Panc1 (cell line): ENCODE data around the gene NECAB2. TPM values are rescaled to one million over a fixed set of nuclear protein-coding genes. Genes with fewer than 3 reads are reported as not detected.

Source experiments
- ATAC-seq: fragments of 200-7000 bp; cut with Tn5 transposase; 2 replicates; pipeline ENCODE4 v1.9.1; 2020; ENCODE audit warnings: mild to moderate bottlenecking, moderate library complexity
- BruUV-seq: library from RNA; stranded (reverse); fragments of 400-500 nt; replicated peaks from 2 replicates; lab custom pipeline; 2021; lab: Mats Ljungman, UMichigan
- CTCF ChIA-PET: fragments of 300-600 bp; sonication (Branson Sonifier 250); formaldehyde crosslinking; loops from one replicate; lab custom pipeline; 2022; ENCODE audit warnings: antibody characterized with exemption; lab: Charles Lee
- POLR2A ChIA-PET: fragments of 300-600 bp; sonication (Branson Sonifier 250); formaldehyde crosslinking; loops from one replicate; lab custom pipeline; 2022; ENCODE audit warnings: antibody characterized with exemption; lab: Charles Lee
- DNase-seq: peaks from one replicate; pipeline ENCODE4 v3.0.0-alpha.2; 2010; ENCODE audit warnings: low read depth, low spot score
- H3K27ac ChIP-seq: 2 replicates; pipeline ENCODE4 v1.5.1; 2011; ENCODE audit warnings: mild to moderate bottlenecking, low read length, inconsistent platforms
- H3K27me3 ChIP-seq: fragments of 200-500 bp; sonication (Bioruptor generic); 2 replicates; pipeline ENCODE4 v1.6.0; 2014; ENCODE audit warnings: low read length, inconsistent platforms; ENCODE audit not compliant: control insufficient read depth, insufficient read depth
- H3K36me3 ChIP-seq: fragments of 200-500 bp; sonication (Bioruptor generic); 2 replicates; pipeline ENCODE4 v1.5.1; 2014; ENCODE audit warnings: inconsistent platforms, mild to moderate bottlenecking, low read length, moderate library complexity; ENCODE audit not compliant: control insufficient read depth, insufficient read depth
- H3K4me1 ChIP-seq: 2 replicates; pipeline ENCODE4 v1.5.1; 2011; ENCODE audit warnings: inconsistent platforms, mild to moderate bottlenecking, low read length, moderate library complexity; ENCODE audit not compliant: control insufficient read depth, insufficient read depth
- H3K4me3 ChIP-seq, 2 experiments: 2 replicates each; pipeline ENCODE4 v1.5.1; 2011 to 2012; ENCODE audit warnings: low read depth in 2 of 2, low read length in 2 of 2, mild to moderate bottlenecking in 2 of 2, inconsistent platforms in 1 of 2, moderate library complexity in 1 of 2
- H3K9me3 ChIP-seq: fragments of 200-500 bp; sonication (Bioruptor generic); 2 replicates; pipeline ENCODE4 v1.5.1; 2014; ENCODE audit warnings: low read depth, mild to moderate bottlenecking, inconsistent platforms, low read length, moderate library complexity; ENCODE audit not compliant: control insufficient read depth, insufficient read depth
- POLR2AphosphoS5 ChIP-seq: IDR thresholded peaks from 2 replicates; pipeline ENCODE4 v1.6.1; 2012; ENCODE audit warnings: mild to moderate bottlenecking, low read depth, low read length, moderate library complexity
- SIN3A ChIP-seq: IDR thresholded peaks from 2 replicates; pipeline ENCODE4 v1.6.1; 2012; ENCODE audit warnings: low read depth, mild to moderate bottlenecking, low read length, moderate library complexity, borderline replicate concordance; ENCODE audit not compliant: insufficient read depth
- TCF7L2 ChIP-seq: IDR thresholded peaks from 2 replicates; pipeline ENCODE4 v1.6.1; 2011; ENCODE audit warnings: mild to moderate bottlenecking, low read depth, low read length, inconsistent platforms
- in situ Hi-C: cut with HindIII; loops from 2 replicates; pipeline ENCODE4 v1.10.0; 2016; ENCODE audit warnings: low sequenced_read_pairs, low pct_unique_long_range_greater_than_20kb
- intact Hi-C: fragments of 100-400 bp; cut with micrococcal nuclease; formaldehyde crosslinking; loops from one replicate; pipeline ENCODE4 v1.10.0; 2022; ENCODE audit not compliant: unreplicated experiment
- total RNA-seq: library from RNA; stranded (reverse); gene quantifications from one replicate; pipeline ENCODE4 v1.2.1, GENCODE V29; 2021; ENCODE audit not compliant: unreplicated experiment
- TF ChIP-seq, protein P1 (sequence below), 2 experiments: IDR thresholded peaks; 2 replicates each; pipeline ENCODE4 v1.6.1; 2011 to 2012; ENCODE audit warnings: low read depth in 2 of 2, control low read depth in 1 of 2, low read length in 1 of 2, mild to moderate bottlenecking in 1 of 2, moderate library complexity in 1 of 2; ENCODE audit not compliant: insufficient read depth in 1 of 2
- TF ChIP-seq, protein P2 (sequence below): fragments of 450-650 bp; IDR thresholded peaks from 2 replicates; pipeline ENCODE4 v1.5.1; 2017; ENCODE audit warnings: mild to moderate bottlenecking

Gene NECAB2
- total RNA-seq, 1 experiment from 2014 or later: 0.33 TPM

DNA sequence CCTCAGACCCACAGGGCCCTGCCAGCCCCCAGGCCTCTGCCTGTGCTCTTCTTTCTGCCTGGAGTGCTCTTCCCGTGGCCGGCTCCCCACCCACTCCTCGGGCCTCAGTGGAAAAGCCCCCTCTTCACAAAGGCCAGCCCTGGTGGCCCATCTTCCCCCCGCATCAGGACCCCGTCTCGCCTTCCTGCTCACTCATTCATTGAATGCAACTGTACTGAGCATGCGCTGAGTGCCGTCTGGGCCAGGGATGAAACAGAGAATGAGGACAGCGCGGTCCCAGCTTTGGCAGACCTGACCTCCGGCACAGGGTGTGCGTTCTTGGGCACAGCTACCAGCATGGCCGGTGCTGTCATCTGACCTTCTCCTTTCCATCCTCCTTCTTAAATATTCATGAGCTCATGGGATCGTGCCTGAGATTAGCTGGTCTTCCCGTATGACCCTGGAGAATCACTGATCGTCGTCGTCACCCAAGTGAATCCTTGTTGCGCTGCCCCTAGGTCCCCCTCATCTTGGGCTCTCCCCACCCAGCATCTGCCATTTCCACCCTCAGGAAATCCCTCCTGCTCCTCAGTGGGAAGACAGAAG is 31.4 kb upstream of the NECAB2 start:
- no peaks in the 10 kb centered on the region for H3K4me1 ChIP-seq
- H3K27me3 ChIP-seq: no peaks in the 10 kb centered on the region
- DNase-seq (no peak), ATAC-seq (no peak)
- H3K4me3 ChIP-seq: no peak overlapping the region
- ChIA-PET CTCF (no interaction called here), POLR2A (no interaction called here)
- no peaks in the 10 kb centered on the region for H3K9me3 ChIP-seq
- no peak overlapping the region for H3K27ac ChIP-seq
- in situ Hi-C loops: no loop called here
- intact Hi-C loops: no loop called here
- TF ChIP-seq, protein P1, sequence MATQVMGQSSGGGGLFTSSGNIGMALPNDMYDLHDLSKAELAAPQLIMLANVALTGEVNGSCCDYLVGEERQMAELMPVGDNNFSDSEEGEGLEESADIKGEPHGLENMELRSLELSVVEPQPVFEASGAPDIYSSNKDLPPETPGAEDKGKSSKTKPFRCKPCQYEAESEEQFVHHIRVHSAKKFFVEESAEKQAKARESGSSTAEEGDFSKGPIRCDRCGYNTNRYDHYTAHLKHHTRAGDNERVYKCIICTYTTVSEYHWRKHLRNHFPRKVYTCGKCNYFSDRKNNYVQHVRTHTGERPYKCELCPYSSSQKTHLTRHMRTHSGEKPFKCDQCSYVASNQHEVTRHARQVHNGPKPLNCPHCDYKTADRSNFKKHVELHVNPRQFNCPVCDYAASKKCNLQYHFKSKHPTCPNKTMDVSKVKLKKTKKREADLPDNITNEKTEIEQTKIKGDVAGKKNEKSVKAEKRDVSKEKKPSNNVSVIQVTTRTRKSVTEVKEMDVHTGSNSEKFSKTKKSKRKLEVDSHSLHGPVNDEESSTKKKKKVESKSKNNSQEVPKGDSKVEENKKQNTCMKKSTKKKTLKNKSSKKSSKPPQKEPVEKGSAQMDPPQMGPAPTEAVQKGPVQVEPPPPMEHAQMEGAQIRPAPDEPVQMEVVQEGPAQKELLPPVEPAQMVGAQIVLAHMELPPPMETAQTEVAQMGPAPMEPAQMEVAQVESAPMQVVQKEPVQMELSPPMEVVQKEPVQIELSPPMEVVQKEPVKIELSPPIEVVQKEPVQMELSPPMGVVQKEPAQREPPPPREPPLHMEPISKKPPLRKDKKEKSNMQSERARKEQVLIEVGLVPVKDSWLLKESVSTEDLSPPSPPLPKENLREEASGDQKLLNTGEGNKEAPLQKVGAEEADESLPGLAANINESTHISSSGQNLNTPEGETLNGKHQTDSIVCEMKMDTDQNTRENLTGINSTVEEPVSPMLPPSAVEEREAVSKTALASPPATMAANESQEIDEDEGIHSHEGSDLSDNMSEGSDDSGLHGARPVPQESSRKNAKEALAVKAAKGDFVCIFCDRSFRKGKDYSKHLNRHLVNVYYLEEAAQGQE (IDR thresholded peaks at IDR 0.05; ENCODE audit: insufficient read depth in 1 of 2, low read depth in 2 of 2, low read length in 1 of 2): no peak
- no peak for TF ChIP-seq POLR2AphosphoS5
- TF ChIP-seq, protein P2, sequence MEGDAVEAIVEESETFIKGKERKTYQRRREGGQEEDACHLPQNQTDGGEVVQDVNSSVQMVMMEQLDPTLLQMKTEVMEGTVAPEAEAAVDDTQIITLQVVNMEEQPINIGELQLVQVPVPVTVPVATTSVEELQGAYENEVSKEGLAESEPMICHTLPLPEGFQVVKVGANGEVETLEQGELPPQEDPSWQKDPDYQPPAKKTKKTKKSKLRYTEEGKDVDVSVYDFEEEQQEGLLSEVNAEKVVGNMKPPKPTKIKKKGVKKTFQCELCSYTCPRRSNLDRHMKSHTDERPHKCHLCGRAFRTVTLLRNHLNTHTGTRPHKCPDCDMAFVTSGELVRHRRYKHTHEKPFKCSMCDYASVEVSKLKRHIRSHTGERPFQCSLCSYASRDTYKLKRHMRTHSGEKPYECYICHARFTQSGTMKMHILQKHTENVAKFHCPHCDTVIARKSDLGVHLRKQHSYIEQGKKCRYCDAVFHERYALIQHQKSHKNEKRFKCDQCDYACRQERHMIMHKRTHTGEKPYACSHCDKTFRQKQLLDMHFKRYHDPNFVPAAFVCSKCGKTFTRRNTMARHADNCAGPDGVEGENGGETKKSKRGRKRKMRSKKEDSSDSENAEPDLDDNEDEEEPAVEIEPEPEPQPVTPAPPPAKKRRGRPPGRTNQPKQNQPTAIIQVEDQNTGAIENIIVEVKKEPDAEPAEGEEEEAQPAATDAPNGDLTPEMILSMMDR: no peak
- TF ChIP-seq TCF7L2: no peak
- no peak for TF ChIP-seq SIN3A
- no peaks in the 10 kb centered on the region for H3K36me3 ChIP-seq
- no TSS peak for BruUV-seq

DNA sequence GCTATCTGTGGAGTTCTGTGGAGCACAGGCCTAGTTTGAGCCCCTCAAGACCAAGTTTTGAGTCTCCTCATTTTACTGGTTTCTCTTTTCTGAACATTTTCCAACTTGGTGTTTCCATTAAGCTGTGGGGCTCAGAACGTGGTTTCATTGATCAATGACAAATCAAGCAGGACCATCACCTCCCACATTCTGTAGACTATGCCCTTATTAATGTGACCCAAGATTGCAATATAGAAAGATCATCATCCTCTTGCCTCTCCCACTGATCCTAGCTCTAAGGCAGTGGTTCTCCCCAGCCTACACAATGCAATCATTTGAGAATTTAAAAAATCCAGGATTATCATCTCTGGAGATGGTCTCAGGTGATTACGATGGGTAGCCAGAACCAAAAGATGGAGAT is 30.8 kb upstream of the NECAB2 start:
- no peak overlapping the region for H3K4me3 ChIP-seq
- in situ Hi-C loops (no loop called here), intact Hi-C loops (no loop called here)
- CTCF ChIA-PET: no interaction called here
- BruUV-seq: no TSS peak
- TF ChIP-seq, protein P1 (IDR thresholded peaks at IDR 0.05; ENCODE audit: insufficient read depth in 1 of 2, low read depth in 2 of 2, low read length in 1 of 2): no peak
- TF ChIP-seq, protein P2: no peak
- no peak for TF ChIP-seq POLR2AphosphoS5
- no peak for TF ChIP-seq TCF7L2
- no peak for TF ChIP-seq SIN3A
- H3K4me1 ChIP-seq: no peaks in the 10 kb centered on the region
- POLR2A ChIA-PET: no interaction called here
- no peak overlapping the region for H3K27ac ChIP-seq
- no peaks in the 10 kb centered on the region for H3K9me3 ChIP-seq
- ATAC-seq: no peak
- DNase-seq: no peak
- H3K27me3 ChIP-seq: no peaks in the 10 kb centered on the region
- H3K36me3 ChIP-seq: no peaks in the 10 kb centered on the region
